Fibroblast of lung (primary cell): ENCODE measurements around the gene TLK2.
"Not testable (repeated sequence)": the region's sequence is repeated elsewhere in the genome, so short reads cannot be mapped to it uniquely, and the experiment has no call there.

Source experiments
- EZH2 ChIP-seq: IDR thresholded peaks from 2 replicates; pipeline ENCODE4 v1.5.1; 2012; ENCODE audit warnings: low read length, control low read depth, mild to moderate bottlenecking; ENCODE audit errors: missing control alignments
- TF ChIP-seq, protein P1 (sequence below), 2 donors: IDR thresholded peaks in 1 of 2; conservative IDR thresholded peaks in 1 of 2; 1 replicate in 1 of 2; 2 replicates in 1 of 2; pipeline ENCODE4 v1.5.1; 2011 to 2012; ENCODE audit warnings: low read length in 2 of 2, control low read depth in 1 of 2, inconsistent platforms in 1 of 2, low read depth in 1 of 2, mild to moderate bottlenecking in 1 of 2

DNA sequence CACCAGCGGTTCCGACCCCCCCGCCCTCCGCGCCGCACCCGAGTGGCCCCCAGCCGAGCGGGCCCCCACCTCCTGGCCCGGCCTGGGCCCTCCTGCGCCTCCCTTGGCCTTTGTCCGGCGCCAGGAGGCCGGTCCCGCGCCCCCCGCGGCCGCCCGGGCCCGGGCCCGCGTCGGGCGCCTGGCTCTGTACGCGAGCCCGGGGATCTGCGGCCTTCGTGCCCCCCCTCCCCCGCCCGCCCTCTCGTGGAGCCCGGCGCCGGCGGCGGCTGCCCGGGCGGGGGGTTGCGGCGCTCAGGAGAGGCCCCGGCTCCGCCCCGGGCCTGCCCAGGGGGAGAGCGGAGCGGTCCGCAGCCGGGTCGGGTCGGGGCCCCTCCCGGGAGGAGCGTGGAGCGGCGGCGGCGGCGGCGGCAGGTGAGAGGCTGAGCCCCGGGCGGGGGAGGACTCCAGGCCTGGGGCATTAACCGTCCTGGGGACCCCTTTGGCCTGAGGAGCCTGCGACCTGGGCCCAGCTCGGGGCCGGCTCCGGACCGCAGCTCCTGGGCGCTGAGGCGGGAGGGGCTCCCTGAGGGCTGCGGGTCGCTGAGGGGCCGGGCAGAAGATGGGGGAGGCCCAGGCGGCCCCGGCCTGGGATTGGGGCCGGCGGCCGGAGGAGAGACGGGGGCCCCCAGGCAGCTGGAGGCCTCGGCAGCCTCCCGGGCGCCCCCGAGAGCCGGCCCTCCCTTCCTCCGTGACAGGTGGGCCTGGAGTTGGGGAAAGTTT lies 434 bp downstream of the TLK2 start:
- TF ChIP-seq, protein P1, sequence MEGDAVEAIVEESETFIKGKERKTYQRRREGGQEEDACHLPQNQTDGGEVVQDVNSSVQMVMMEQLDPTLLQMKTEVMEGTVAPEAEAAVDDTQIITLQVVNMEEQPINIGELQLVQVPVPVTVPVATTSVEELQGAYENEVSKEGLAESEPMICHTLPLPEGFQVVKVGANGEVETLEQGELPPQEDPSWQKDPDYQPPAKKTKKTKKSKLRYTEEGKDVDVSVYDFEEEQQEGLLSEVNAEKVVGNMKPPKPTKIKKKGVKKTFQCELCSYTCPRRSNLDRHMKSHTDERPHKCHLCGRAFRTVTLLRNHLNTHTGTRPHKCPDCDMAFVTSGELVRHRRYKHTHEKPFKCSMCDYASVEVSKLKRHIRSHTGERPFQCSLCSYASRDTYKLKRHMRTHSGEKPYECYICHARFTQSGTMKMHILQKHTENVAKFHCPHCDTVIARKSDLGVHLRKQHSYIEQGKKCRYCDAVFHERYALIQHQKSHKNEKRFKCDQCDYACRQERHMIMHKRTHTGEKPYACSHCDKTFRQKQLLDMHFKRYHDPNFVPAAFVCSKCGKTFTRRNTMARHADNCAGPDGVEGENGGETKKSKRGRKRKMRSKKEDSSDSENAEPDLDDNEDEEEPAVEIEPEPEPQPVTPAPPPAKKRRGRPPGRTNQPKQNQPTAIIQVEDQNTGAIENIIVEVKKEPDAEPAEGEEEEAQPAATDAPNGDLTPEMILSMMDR (conservative IDR thresholded peaks at IDR 0.05 in 1 of 2, IDR thresholded peaks at IDR 0.05 in 1 of 2; ENCODE audit: low read depth in 1 of 2, low read length in 2 of 2), result not testable (repeated sequence)
- not testable (repeated sequence) for TF ChIP-seq EZH2
